ENCODE measurements around the gene ZBED4.

Gene ZBED4

GRCh38 chr22:49933236-49934159 lies 79.9 kb downstream of the ZBED4 start:
- in situ Hi-C loops (cut with MboI; ENCODE audit: low sequenced_read_pairs): loop anchor here (10.0 to 25.0 kb wide), 2 partner anchors 101 to 279 kb away; partner anchors contain the start of gene SELENOO

DNA sequence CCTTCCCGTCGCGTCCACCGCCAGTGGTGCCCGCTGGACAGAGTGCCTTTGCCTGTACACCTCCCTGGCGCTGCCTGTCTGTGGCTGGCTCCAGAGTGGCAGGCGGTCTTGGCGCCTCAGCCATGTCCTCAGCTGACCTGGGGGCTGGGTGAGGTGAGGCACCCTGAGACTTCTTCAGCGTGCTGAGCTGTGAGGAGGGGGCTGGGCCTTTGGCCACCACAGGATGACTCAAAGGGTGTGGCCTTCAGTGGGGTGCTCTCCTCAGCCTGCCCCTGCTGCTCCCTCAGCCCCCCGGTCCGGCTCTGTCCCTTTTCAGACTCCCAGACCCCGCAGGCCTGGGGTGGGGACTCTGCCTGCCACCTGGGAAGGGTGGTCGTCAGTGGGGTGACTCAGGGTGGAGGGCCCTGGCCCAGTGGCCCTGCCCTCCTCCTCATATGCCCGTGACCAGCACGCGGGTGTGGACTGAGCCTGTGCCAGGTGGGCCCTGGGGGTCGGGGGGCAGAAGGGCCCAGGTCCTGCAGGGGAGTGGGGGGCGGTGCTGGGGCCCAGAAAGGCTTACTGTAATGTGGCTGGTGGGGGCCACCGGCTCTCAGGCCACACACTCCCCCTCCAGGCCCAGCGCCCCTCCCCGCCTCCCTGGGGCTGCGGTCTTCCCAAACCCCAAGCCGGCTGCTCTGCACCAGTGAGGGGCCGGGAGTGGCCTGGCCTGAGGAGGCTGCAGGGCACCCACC lies 80.7 kb downstream of the ZBED4 start:
- in situ Hi-C loops (cut with MboI; ENCODE audit: low sequenced_read_pairs): loop anchor here (10.0 to 25.0 kb wide), 2 partner anchors 100 to 278 kb away; partner anchors contain the start of gene SELENOO

DNA sequence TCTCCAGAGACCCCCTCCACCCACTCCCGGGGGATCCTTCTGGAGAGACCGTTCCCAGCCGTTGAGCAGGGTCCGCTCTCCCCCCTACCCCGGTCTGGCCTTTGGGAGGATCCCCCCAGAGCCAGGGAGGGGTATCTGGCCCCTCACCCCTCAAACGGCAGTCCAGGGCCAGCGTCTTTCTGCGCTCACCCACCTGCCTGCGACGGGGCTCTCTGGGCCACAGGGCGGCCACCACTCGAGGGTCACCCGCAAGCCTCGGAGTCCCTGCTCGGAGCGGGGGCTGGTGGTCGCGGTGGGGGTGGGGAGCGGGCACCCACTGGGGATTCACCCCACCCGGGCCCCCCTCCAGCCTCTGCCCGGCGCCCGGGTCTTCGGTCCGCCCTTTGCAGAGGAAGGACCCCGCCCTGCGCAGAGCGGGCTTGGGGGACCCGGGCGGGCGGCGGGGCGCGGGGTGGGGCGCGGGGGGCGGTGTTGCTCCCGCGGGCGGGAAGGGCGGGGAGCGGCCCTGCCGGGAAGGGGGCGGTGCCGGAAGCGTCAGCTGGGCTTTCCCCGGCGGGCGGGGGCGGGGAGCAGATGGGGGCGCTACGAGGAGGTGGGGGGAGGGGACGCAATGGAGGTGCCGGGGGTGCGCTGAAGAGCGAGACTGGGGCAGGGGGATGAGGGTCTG lies 81.4 kb downstream of the ZBED4 start:
- in situ Hi-C loops (cut with MboI; ENCODE audit: low sequenced_read_pairs): loop anchor here (10.0 to 25.0 kb wide), 2 partner anchors 100 to 277 kb away; partner anchors contain the start of gene SELENOO

DNA sequence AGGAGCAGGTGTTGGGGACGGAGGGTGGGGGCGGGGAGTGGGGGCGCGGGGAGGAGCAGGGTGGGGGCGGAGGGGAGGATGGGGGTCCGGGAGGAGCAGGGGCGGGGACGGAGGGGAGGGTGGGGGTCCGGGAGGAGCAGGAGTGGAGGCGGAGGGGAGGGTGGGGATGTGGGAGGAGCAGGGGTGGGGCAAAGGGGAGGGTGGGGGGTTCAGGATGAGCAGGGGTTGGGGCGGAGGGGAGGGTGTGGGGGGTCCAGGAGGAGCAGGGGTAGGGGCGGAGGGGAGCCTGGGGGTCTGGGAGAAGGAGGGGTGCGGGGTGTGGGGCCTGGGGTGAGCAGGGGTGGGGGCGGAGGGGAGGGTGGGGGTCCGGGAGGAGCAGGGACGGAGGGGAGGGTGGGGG lies 81.9 kb downstream of the ZBED4 start:
- in situ Hi-C loops (cut with MboI; ENCODE audit: low sequenced_read_pairs): loop anchor here (10.0 to 25.0 kb wide), 2 partner anchors 99 to 277 kb away; partner anchors contain the start of gene SELENOO

- in situ Hi-C loops (cut with MboI; ENCODE audit: low sequenced_read_pairs): loop anchor here (10.0 to 25.0 kb wide), 2 partner anchors 99 to 276 kb away; partner anchors contain the start of gene SELENOO
Measured at GRCh38 chr22:49936018-49936972, 82.7 kb downstream of the ZBED4 start.

GRCh38 chr22:49936973-49937757 lies 83.5 kb downstream of the ZBED4 start:
- in situ Hi-C loops (cut with MboI; ENCODE audit: low sequenced_read_pairs): loop anchor here (10.0 to 25.0 kb wide), 2 partner anchors 98 to 275 kb away; partner anchors contain the start of gene SELENOO

DNA sequence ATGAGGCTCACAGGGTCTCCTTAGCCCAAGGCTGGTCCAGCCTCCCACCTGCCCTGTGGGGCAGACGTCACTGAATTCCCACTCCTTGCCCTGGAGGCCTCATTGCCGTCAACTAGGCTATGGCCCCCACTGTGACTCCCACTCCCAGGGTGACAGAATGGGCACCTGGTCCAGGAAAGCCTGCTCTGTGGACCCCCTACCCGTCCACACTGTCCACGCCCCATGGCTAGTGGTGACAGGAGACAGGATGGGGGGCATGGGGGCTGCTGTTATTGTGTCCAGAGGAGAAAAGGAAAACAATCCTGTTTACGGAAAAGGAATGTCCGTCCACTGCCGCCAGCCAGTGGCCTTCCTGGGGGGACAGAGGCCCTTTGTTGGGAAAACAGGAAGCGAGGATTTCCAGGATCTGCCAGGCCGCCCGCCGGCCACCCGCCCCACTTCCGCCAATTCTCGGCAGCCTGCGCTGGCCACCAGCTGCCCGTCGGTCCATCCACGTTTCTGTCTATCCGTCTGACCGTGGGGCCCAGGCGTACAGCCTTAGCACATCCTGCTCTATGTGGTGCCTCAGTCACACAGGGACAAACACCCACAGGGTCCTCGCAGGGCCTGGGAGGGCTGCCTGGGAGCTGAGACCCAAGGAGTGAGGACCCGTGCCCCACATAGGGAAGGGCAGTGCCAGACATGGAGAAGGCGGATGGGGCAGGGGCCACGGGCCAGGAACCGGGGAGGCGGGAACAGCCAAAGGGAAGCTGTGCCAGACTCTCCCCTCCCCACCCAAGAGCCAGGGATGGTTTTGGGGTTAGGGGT lies 84.3 kb downstream of the ZBED4 start:
- in situ Hi-C loops (cut with MboI; ENCODE audit: low sequenced_read_pairs): loop anchor here (10.0 to 25.0 kb wide), 2 partner anchors 97 to 274 kb away; partner anchors contain the start of gene SELENOO

DNA sequence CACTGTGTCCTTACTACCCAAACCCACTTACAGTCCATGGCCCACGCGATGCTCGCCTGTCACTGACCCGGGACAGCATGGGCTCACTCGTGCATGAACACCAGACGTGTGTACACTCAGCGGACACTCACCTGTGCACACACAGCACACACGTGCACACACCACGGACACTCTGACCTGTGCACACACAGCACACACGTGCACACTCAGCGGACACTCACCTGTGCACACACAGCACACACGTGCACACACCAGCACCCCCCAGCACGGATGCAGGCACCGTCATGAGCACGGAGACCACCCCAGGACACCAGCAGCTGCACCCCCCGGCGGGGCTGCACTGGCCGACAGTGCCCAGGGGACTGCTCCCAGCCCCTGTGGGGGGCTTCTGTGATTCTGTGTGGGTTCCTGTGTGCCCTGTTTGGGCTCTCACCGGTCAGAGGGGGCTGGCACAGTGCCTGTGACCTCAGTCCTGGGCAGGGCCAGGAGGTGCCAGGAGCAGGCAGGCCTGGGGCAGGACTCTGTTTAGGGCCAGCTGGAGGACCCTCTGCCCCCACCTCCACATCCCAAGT lies 85.0 kb downstream of the ZBED4 start:
- in situ Hi-C loops (cut with MboI; ENCODE audit: low sequenced_read_pairs): loop anchor here (10.0 to 25.0 kb wide), 2 partner anchors 96 to 274 kb away; partner anchors contain the start of gene SELENOO
